Measurements from ENCODE around the gene ABHD3.
"Not testable (repeated sequence)": the region's sequence is repeated elsewhere in the genome, so short reads cannot be mapped to it uniquely, and the experiment has no call there.

Gene ABHD3

DNA sequence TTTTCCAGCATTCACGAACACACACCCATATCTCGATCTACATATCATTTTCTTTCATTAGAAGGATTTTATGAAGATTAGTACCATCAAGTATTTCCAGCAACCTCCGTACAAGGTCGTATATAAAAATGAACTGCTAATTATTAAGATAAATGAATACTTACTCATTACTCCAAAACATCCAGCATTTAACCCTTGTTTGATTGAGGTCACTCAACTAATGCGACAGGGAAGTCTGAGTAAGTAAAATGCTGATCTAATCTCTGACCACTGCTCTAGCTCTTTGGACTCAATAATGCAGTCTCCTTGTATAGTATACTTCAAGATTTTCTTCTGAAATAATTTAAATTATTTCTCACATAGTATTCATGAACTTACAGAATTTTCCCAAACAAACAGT, 2.0 kb downstream of the ABHD3 start:
- no peak for DNase-seq

DNA sequence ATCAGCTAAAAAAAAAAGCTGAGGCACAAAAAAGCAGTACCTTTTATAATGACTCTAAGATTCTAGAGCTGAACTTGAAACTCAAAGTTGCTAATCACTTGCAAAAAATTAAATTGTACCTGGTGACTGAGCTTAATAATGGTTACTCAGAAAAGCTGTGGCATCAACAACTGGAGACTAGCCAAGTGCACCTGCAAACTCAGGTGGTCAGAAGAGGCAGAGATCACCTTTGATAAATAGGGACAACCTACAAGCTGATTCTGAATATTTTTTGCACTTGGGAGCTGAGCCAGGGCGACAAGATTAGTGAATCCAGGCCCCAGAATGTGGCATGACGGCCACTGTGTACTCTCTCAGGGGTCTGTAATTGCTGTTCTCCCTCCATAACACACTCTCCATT, 3.0 kb downstream of the ABHD3 start:
- no peak for DNase-seq

DNA sequence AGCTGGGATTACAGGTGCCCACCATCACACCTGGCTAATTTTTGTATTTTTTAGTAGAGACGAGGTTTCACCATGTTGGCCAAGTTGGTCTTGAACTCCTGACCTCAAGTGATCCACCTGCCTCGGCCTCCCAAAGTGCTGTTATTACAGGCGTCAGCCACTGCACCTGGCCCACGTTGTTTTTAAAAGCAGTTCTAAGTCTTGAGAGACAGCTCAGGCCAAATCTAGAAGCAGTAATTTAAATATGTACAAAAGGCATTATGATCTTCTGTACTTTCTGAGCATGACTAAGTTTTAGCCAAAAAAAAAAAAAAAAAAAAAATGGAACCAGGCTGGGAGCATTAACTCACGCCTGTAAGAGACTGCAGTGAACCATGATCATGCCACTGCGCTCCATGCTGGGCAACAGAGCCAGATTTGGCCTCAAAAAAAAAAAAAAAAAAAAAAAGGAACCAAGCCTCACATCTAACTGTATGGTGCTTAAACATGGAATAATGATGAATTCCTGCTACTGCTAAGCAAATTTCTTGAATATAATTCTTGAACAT, 4.0 kb downstream of the ABHD3 start:
- DNase-seq: no peak

DNA sequence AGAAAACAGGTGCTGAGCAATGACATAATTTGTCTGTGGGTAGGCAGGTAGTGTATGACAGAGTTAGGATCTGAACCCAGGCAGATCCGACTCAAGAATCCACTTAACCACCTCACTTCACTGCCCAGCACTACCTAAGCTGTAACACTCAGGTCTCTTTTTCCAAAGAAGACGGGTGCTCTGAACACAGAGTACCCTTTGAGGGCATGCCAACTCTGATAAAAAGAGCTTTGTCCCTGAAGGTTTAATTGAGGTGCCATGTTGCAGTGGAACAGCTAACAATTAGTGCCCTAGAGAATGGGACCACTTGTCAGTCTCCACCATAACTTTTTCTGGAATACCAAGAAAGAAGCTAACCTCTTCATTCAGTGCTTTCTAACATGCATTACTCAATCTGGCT, 11.3 kb downstream of the ABHD3 start:
- no peak for DNase-seq

DNA sequence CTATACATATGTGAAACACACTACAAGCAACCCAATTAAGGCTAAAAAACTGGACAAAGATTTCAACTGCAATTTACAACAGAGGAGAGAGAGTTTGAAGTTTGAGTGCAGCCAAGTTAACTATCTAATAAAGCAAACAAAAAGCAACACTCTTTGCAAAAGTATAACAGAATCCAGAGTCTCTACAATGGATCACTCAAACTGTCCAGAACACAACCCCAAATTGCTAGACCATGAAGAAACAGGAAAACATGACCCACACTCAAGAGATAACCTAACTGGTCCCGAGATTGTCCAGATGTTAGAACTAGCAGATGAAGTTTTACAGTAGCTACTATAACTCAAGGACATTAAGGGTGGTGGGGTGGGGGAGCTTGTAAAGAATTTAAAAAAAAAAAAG, 14.8 kb downstream of the ABHD3 start:
- DNase-seq: no peak

DNA sequence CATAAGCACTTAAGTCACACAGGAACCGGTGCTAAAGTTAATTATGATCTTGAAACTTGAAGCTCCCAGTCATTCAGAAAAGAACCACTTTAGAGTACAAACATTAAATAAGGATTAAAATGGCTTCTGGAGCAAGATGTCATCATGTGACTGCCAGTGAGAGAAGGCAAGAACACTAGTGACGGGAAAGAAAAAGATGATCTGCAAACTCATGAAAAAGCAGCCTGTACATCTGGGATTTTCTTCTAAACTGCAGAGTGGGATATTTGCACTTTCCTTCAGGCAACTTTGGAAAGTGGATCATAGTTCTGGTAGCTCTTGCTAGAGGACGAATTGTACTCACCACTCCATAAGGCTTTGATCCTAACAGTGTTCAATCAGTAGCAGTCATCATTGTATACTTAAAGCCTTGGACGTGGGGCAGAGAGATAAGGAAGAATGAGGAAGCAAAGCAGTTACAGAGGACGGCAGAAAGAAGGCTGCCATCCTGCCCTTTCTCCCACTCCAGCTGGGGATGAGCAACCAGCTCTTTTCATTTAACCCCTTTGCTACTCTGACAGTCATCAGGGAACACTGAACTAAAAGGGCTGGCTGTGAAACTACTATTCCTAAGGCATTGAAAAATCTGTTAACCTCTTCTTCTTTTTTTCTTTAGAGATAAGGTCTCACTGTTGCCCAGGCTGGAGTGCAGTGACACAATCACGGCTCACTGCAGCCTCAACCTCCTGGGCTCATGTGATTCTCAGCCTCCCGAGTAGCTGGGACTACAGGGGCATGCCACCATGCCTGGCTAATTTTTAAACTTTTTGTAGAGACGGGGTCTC, 18.1 kb downstream of the ABHD3 start:
- DNase-seq: no peak

DNA sequence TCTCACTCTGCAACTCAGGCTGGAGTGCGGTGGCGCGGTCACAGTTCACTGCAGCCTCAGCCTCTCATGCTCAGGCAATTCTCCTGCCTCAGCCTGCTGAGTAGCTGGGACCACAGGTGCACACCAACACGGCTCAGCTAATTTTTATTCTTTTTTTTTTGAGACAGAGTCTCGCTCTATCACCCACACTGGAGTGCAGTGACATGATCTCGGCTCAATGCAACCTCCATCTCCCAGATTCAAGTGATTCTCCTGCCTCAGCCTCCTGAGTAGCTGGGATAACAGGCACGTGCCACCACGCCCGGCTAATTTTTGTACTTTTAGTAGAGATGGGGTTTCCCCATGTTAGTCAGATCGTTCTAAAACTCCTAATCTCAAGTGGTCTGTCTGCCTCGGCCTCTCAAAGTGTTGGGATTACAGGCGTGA, 19.0 kb downstream of the ABHD3 start:
- not testable (repeated sequence) for DNase-seq

DNA sequence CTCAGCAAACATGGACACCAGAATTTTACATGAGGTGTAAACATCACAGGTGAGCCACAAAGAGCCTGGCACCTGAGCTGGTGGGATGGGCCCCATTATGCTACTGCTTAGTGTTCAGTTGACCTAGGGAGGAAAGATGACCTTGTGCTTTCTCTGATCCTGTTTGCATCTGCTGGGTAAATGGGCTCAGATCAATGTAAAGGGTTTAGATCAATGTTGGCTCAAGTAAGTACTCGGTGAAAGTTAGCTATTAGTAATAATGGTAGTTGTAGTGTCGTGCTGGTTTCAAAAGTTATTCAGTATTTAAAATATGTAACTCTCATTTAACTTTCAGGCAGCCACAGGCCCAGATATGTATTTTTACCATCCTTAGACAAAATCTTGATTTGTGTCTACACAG, 19.8 kb downstream of the ABHD3 start:
- no peak for DNase-seq

DNA sequence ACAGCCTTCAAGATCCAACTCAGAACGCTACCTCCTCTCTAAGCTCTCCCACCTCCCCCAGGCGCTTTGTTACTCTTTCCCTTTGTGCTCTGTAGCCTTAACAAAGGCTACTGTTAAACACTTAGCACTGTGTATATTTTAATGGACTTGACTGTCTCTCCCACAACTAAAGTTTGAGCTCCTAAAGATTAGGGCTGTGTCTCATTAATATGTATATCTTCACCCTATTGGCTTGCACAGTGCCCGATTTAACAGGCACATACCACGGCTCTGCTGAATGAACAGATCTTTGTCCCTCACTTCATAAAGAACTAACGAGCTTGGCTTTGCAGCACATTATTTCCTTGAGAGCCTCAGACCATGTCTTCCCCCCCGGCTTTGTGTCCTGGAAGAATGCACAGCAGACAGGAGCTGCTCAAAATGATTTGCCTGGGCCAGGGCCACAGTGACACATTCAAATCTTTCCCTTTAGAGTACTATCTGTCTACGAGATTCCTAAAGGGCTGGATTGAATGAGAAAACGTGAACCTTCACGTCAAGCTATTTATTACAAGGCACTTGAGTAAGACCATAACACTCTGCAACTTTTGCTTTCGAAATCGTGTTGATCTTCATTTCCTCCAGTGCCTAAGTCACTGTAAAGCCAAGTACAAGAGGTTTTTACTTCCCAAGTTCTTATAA, 22.1 kb downstream of the ABHD3 start:
- DNase-seq: peak; percentile 68

DNA sequence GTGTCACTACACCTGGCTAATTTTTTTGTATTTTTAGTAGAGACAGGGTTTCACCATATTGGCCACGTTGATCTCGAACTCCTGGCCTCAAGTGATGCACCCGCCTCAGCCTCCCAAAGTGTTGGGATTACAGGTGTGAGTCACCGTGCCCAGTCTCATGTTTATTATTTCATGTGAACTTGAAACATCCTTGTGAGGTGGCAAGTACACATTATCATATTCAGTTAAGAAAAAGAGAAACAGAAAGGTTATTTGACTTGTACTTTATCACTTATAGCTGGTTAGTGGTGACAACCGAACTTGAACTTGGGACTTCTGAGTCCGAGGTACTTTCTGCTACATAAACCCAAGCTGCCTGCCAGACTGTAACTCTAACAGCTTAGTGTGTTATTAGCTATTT, 24.4 kb downstream of the ABHD3 start:
- no peak for DNase-seq

DNA sequence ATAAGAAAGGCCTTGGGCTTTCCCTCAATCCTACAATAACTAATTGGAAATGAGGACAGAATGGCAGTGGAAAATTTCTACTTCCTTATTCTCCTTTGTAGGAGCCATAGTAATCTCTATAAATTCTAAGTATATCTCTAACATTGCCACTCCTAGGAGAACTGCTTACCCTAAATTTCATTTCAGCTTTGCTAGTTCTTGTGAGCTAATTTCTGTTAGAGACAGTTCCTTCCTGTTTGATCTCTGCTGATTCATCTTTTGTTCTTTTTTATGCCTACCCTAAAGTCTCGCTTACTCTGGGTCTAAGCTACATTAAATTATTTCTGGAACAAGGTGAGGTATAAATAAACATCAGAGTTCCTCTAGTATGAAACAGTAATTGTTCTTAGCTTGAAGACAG, 25.7 kb downstream of the ABHD3 start:
- no peak for DNase-seq

DNA sequence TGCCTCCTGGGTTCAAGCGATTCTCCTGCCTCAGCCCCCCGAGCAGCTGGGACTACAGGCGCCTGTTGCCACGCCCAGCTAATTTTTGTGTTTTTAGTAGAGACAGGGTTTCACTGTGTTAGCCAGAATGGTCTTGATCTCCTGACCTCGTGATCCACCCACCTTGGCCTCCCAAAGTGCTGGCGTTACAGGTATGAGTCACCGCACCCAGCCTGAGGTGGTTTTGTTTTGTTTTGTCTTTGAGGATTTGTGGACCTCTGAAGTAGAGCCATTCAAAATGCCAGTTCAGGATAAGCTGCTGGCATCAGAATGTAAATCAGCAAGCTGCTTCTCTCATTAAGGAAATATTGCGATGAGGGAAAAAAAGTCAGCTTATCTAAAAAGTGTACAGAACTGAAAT, 29.2 kb downstream of the ABHD3 start:
- not testable (repeated sequence) for DNase-seq

DNA sequence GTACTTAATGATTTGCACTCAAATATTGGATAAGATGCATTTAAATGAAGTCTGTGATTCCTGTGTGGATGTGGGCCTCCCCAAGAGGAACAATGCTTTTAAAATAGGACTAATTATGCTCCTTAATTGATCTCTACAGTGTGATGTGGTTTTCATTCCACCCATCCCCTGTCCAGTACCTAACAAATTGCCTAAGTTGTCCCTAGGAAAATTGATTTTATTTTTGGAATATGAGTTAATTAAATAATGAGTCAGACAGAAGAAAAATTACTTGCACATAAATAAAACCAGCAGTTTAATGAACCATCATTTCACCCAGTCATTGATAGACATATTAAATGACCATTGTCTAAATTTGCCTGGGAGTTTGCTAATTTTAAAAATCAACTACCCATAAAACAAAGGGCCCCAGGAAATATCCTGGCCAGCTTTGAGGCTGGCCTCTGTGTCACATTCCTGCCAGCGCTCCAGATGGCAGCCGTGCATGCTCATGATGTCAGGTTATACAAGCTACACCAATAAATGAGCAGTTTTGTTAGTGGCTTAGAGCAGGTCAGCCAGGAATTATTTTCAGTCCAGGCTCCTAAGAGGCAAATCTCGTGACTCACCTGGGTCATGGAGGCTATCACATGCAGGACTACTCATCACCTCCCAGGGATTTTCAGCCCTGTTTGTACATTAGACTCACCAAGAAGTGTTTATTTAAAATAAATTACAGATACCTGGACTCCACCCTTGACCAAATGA, 31.9 kb downstream of the ABHD3 start:
- peak; percentile 38 for DNase-seq

DNA sequence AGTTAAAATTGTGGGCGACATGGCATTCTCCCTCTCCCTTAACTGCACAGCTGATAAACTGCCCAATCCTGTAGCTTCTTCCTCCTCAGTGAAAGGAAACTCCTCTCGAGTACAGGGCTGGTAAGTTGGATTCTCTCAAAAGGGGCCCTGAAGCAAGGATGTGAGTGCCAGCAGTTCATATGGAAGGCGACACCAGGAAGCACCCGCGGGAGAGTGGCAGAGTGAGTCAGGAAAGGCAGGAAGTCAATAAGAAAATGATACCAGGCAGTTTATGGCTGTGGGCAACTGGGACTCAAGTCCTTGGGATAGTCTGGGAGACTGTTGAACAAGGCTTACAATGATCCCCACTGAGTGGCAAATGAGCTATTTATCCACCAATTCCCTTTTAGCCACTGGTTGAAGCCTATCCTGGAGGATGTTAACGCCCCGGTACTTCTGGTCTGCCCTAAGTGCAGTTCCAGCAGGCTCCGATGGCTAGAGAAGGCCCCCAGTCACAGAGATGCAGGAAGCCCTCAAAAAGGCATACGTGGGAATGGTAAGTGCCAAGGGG, 34.8 kb downstream of the ABHD3 start:
- DNase-seq: peak; percentile 44

DNA sequence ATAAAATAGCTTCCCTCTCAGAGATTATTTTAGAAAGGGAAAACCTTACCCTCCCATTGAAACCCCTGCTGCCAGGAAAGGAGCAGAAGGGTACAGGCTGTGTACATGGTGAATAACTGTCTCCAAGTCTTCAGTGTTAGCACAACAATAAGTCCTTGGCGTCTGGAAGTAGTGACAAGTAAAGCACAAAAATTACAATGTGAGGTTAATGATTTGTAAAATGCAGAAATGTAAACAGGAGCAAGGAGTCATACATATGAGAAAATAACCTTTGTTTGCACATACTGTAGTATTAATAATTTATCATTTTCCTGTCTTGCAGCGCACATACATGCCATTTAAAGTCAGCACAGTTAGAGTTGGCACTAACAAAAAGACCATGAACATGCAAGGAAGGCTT, 40.5 kb downstream of the ABHD3 start:
- no peak for DNase-seq

DNA sequence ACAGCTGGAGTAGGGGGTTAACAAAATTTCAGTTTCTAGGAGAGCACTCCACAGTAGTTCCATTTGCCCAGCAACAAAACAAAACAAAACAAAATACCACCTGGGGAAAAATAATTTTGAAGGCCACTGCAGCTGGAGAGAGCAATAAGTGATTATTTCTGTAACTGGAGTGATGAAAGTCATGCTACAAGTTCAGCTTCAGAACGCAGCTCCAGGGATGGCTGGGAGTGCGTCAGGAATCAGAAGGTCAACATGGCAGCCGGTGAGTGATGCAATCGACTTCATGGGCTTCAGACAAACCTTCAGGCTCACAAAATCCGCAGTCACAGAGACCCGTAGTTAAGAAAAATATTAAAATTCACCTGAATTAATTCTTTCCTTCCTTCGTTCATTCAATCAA, 41.0 kb downstream of the ABHD3 start:
- no peak for DNase-seq

DNA sequence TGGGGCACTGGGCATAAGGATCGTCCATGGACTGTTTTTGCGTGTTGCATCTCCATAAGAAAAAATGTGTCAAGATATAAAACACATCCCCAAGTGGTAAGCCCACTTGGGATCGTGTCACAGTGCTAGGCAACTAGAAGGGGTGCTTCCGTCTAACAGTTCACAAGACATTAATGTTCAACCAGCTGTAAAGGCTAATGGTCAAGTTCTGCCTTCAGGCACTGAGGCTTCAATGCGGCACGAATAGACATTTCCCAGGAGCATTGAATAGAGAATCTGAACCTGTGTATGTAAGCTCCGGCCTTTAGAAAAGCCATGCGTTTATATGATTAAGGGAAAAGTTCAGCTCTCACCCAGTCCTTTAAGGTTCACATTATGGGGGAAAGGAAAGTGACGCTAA, 42.0 kb downstream of the ABHD3 start:
- DNase-seq: no peak

DNA sequence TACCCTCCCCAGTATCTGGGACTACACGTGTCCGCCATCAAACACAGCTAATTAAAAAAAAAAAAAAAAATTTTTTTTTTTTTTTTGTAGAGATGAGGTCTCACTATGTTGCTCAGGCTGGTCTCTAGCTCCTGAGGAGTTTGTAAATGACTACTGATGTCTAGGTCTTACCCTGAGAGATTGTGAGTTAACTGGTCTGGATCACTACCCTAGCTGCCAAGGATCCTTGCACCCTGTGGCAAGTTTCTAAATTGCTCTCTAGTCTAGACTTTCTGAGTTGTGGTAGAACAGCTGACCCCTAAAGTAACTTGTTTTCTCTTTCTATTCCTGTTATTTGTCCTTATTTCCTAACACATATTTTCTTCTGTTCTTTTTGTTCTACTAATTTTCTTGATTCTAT, 44.5 kb downstream of the ABHD3 start:
- DNase-seq: no peak

DNA sequence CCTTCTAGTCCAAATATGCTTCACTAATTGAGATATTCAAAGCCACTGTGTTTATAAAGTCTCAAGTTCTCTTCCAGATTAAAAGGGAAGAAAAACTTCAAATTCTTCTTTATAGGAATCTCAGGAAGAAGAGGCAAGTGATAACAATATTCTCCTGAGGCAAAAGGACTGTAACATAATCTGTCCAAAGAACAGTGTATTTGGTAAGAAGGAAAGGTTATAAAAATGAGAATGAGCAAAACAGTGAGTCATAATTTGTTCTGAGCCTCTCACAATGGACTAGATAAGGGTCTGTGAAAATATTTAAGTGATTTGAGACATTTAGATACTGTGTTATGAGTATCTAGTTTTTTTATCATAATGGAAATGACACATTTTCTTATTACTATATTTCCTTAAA, 48.2 kb downstream of the ABHD3 start:
- DNase-seq: peak; percentile 37

DNA sequence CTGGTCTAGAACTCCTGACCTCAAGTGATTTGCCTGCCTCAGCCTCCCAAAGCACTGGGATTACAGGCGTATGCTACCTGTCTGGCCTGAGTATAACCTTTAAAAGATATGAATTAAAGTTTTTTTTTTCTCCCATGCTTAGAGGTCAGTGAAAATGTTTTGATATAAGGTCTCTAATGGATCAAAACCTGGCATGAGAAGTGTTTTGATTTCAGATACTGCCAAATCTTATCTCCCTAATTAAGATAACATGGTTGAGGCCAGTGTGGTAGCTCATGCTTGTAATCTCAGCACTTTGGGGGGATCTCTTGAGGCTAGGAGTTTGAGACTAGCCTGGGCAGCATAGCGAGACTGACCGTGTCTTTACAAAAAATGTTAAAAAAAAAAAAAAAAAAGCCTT, 51.2 kb downstream of the ABHD3 start:
- DNase-seq: no peak

DNA sequence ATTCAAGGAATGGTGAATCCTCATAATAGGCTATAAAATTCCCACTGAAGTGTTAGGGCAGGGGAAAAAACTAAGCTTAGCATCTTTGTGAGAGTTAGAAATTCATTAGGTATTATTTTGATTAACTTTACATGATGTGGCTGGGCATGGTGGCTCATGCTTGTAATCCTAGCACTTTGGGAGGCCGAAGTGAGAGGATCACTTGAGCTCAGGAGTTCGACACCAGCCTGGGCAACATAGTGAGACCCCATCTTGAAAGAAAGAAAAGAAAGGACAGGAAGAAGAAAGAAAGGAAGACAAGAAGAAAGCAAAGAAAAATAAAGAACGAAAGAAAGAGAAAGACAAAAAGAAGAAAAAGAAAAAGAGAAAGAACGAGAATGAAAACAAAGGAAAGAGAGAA, 52.5 kb downstream of the ABHD3 start:
- DNase-seq: no peak

DNA sequence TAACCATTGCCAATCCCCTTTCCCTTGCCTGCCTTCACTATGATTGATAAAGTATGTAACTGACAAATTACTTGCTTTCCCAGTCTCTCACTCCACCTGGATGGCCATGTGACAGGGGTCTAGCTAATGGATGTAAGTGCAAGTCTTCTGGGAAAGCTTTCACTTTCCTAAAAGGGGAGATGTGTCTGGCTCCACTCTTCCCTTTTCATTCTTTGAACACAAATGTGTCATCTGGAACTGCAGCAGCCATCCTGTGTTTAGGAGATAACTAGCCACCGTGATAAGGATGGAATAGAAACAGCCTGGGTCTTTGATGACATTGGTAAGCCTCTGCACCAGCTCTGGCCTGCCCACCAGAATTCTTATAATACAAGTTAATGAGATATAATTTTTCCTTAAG, 54.3 kb downstream of the ABHD3 start:
- DNase-seq: no peak

DNA sequence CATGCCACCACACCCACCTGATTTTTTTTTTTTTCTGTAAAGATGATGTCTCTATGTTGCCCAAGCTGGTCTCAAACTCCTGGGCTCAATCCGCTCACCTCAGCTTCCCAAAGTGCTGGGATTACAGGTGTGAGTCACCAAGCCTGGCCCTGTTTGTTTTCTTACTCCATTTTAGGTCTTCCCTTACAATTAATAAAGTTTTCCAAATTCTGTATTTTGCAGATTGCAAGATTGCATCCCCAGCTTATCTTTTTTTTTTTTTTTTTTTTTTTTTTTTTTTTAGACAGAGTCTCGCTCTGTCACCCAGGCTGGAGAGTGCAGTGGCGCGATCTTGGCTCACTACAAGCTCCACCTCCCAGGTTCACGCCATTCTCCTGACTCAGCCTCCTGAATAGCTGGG, 64.2 kb downstream of the ABHD3 start:
- DNase-seq: not testable (repeated sequence)

All from EL (cell line).